OCI-LY7 (cell line): ENCODE data around the gene CD81. TPM values are rescaled to one million over a fixed set of nuclear protein-coding genes. Genes with fewer than 3 reads are reported as not detected.

Experiments used
- BruUV-seq: library from RNA; stranded (reverse); fragments of 400-500 nt; replicated peaks from 2 replicates; lab custom pipeline; 2021; lab: Mats Ljungman, UMichigan
- CTCF ChIA-PET: fragments of 300-600 bp; sonication (Branson Sonifier 250); formaldehyde crosslinking; loops from one replicate; lab custom pipeline; 2022; ENCODE audit warnings: antibody characterized with exemption; ENCODE audit not compliant: unreplicated experiment; lab: Charles Lee
- POLR2A ChIA-PET: fragments of 300-600 bp; sonication (Branson Sonifier 250); formaldehyde crosslinking; loops from one replicate; lab custom pipeline; 2022; ENCODE audit warnings: antibody characterized with exemption; lab: Charles Lee
- DNase-seq: peaks from one replicate; pipeline ENCODE4 v3.0.0-alpha.2; 2015; ENCODE audit warnings: low spot score
- H2AFZ ChIP-seq: fragments of 200-600 bp; sonication (generic), shearing (Covaris generic); 2 replicates; pipeline ENCODE4 v1.6.1; 2014; ENCODE audit warnings: mild to moderate bottlenecking, antibody characterized with exemption, low read length, moderate library complexity
- H3K27ac ChIP-seq: fragments of 200-600 bp; sonication (generic); 2 replicates; pipeline ENCODE4 v1.5.1; 2014; ENCODE audit warnings: mixed run types, low read depth, mild to moderate bottlenecking, moderate library complexity, low read length, inconsistent platforms; ENCODE audit not compliant: poor library complexity, severe bottlenecking
- H3K36me3 ChIP-seq: fragments of 200-600 bp; sonication (generic); 2 replicates; pipeline ENCODE4 v1.6.1; 2014; ENCODE audit warnings: mild to moderate bottlenecking, antibody characterized with exemption, low read length, moderate library complexity, mixed read lengths; ENCODE audit not compliant: insufficient read depth
- H3K4me1 ChIP-seq: fragments of 200-600 bp; sonication (generic); 2 replicates; pipeline ENCODE4 v1.5.1; 2014; ENCODE audit warnings: mild to moderate bottlenecking, low read length; ENCODE audit not compliant: insufficient read depth, poor library complexity, severe bottlenecking
- H3K4me2 ChIP-seq: fragments of 200-600 bp; sonication (generic); 2 replicates; pipeline ENCODE4 v1.6.1; 2014; ENCODE audit warnings: mild to moderate bottlenecking, low read length
- H3K4me3 ChIP-seq: fragments of 200-600 bp; sonication (generic); 2 replicates; pipeline ENCODE4 v1.5.1; 2014; ENCODE audit warnings: mild to moderate bottlenecking, low read depth, low read length; ENCODE audit not compliant: poor library complexity, severe bottlenecking
- H3K79me2 ChIP-seq: fragments of 200-600 bp; sonication (generic); 2 replicates; pipeline ENCODE4 v1.6.1; 2016; ENCODE audit warnings: low read depth, mild to moderate bottlenecking, low read length, moderate library complexity, mixed read lengths; ENCODE audit not compliant: insufficient read depth
- H3K9me2 ChIP-seq: fragments of 200-600 bp; sonication (generic); 2 replicates; pipeline ENCODE4 v1.6.1; 2016; ENCODE audit warnings: mild to moderate bottlenecking, low read length, mixed read lengths; ENCODE audit not compliant: insufficient read depth
- H3K9me3 ChIP-seq: fragments of 200-600 bp; sonication (generic); 2 replicates; pipeline ENCODE4 v1.6.1; 2014; ENCODE audit warnings: mild to moderate bottlenecking, mixed run types, low read length, mixed read lengths
- H4K20me1 ChIP-seq: fragments of 200-600 bp; sonication (generic); 2 replicates; pipeline ENCODE4 v1.6.1; 2014; ENCODE audit warnings: mild to moderate bottlenecking, antibody characterized with exemption, low read length, moderate library complexity, mixed read lengths; ENCODE audit not compliant: insufficient read depth
- EZH2phosphoT487 ChIP-seq: fragments of 200-600 bp; sonication (generic); IDR thresholded peaks from 2 replicates; pipeline ENCODE4 v1.6.1; 2018; ENCODE audit warnings: low read depth, borderline replicate concordance, mild to moderate bottlenecking, mixed run types, antibody characterized with exemption, low read length, moderate library complexity, mixed read lengths
- intact Hi-C: fragments of 100-400 bp; cut with micrococcal nuclease; formaldehyde crosslinking; loops from one replicate; pipeline ENCODE4 v1.10.0; 2022; ENCODE audit not compliant: unreplicated experiment
- total RNA-seq, 2 experiments: library from RNA; depleted of rRNA in 1 of 2; stranded (reverse); fragments of >200 nt in 1 of 2; shearing (Covaris generic) in 1 of 2; gene quantifications; 2 replicates each; pipeline ENCODE4 v1.2.3, GENCODE V29; 2014 to 2022
- TF ChIP-seq, protein P1 (sequence below): fragments of 200-600 bp; sonication (generic); conservative IDR thresholded peaks from 2 replicates; pipeline ENCODE4 v1.5.1; 2014; ENCODE audit warnings: mild to moderate bottlenecking, antibody characterized with exemption, low read length, moderate library complexity, mixed read lengths

CD81 gene
- total RNA-seq, 2 experiments from 2014 or later: 290 to 343 TPM

DNA sequence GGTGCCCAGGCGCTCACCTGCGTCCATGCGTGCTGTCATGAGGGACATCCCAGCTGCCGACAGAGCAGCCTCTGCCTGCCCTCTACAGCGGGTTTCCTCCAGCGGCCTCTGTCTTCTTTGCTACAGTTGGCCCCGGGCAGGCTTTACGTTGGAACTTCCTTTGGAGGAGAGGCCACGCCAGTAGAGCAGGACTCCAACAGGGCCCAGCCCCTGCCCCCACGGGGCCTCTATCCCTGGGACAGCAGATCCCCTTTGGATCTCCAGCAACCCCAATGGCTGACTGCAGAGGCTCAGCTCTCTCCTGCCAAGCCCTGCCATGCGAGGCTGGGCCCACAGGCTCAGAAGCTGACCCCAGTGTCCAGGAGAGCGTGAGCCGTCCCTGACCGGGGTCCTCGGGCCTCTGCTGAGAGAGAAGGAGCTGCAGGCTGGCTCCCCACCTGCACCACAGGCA lies 55.1 kb downstream of the CD81 start:
- BruUV-seq: no TSS peak
- CTCF ChIA-PET: no interaction called here

DNA sequence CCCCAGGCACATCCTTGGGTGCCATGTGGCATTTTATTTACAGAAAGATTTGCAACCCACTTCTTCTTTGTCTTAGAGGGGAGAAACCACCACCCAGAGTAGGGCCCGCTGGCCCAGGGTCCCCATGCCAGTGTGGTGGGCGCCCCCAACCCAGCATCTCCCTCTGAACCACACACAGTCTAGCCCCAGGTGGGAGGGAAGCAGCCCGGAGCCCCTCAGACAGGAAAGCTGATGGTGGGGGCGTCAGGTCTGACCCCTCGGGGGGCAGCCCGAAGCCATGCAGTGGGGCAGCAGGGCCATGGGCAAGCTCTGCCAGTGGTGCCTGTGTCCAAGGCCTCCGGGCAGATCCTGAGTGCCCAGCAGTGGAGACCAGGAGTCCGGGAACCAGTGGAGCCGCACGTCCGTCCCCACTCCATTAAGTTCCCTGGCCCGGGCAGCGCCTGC lies 55.5 kb downstream of the CD81 start:
- no peak for DNase-seq
- no peak overlapping the region for H2AFZ ChIP-seq
- TF ChIP-seq, protein P1, sequence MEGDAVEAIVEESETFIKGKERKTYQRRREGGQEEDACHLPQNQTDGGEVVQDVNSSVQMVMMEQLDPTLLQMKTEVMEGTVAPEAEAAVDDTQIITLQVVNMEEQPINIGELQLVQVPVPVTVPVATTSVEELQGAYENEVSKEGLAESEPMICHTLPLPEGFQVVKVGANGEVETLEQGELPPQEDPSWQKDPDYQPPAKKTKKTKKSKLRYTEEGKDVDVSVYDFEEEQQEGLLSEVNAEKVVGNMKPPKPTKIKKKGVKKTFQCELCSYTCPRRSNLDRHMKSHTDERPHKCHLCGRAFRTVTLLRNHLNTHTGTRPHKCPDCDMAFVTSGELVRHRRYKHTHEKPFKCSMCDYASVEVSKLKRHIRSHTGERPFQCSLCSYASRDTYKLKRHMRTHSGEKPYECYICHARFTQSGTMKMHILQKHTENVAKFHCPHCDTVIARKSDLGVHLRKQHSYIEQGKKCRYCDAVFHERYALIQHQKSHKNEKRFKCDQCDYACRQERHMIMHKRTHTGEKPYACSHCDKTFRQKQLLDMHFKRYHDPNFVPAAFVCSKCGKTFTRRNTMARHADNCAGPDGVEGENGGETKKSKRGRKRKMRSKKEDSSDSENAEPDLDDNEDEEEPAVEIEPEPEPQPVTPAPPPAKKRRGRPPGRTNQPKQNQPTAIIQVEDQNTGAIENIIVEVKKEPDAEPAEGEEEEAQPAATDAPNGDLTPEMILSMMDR: no peak
- no peak for TF ChIP-seq EZH2phosphoT487
- no peaks in the 10 kb centered on the region for H3K9me3 ChIP-seq
- no peak overlapping the region for H3K27ac ChIP-seq
- H3K79me2 ChIP-seq: no peaks in the 10 kb centered on the region
- no peaks in the 10 kb centered on the region for H3K4me1 ChIP-seq
- no peak overlapping the region for H3K4me2 ChIP-seq
- BruUV-seq: no TSS peak
- POLR2A ChIA-PET: no interaction called here
- no peaks in the 10 kb centered on the region for H4K20me1 ChIP-seq
- CTCF ChIA-PET: no interaction called here
- intact Hi-C loops: no loop called here
- no peak overlapping the region for H3K4me3 ChIP-seq
- H3K9me2 ChIP-seq: no peaks in the 10 kb centered on the region
- no peaks in the 10 kb centered on the region for H3K36me3 ChIP-seq

More for the DNA sequence above, 55.1 kb downstream of the CD81 start:
- H3K36me3 ChIP-seq: no peaks in the 10 kb centered on the region
- H3K79me2 ChIP-seq: no peaks in the 10 kb centered on the region
- intact Hi-C loops: no loop called here
- H3K9me3 ChIP-seq: no peaks in the 10 kb centered on the region
- POLR2A ChIA-PET: no interaction called here
- no peak overlapping the region for H3K4me3 ChIP-seq
- no peak overlapping the region for H2AFZ ChIP-seq
- no peaks in the 10 kb centered on the region for H3K9me2 ChIP-seq
- no peak for TF ChIP-seq EZH2phosphoT487
- TF ChIP-seq, protein P1: no peak
- no peaks in the 10 kb centered on the region for H3K4me1 ChIP-seq
- no peak for DNase-seq
- no peak overlapping the region for H3K4me2 ChIP-seq
- H4K20me1 ChIP-seq: no peaks in the 10 kb centered on the region
- no peak overlapping the region for H3K27ac ChIP-seq

DNA sequence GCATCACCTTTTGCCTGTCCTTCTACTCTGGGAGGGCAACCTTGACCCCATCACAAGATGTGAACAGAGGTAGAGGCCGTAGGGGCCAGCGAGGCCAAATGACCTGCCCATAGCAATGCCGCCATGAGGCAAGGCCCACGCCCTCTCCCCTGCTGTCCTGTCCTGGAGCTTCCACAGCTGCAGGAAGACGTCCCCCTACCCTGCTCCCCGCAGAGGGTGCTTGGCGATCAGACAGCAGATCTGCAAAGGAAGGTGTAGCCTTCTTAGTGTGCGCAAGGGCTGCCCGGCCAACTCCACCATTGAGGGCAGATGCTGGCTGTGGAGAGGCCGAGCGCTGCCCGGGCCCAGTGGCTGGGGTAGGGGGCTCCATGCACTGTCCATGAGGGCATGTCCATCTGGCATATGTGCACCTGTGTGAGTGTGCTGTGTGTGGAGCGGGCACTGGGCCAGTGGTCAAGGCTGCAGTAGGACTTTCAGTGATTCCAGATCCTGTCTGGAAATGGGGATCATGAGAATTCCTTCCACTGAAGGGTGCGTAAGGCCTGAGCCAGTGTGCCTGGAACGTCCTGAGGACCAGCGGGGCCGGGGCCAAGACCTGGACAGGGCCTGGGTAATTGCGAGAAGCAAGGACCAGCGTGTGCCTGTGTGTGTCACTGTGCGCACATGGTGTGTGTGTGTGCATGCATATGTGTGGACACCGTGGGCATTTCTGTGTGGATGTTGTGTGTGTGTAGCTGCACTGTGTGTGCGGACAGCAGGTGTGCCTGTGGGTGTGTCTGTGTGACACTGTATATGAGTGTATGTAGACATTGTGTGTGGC lies 56.2 kb downstream of the CD81 start:
- no peaks in the 10 kb centered on the region for H3K9me3 ChIP-seq
- no peak for DNase-seq
- H3K9me2 ChIP-seq: no peaks in the 10 kb centered on the region
- H3K36me3 ChIP-seq: no peaks in the 10 kb centered on the region
- BruUV-seq: no TSS peak
- TF ChIP-seq EZH2phosphoT487: no peak
- TF ChIP-seq, protein P1: no peak
- ChIA-PET POLR2A (no interaction called here), CTCF (no interaction called here)
- no peaks in the 10 kb centered on the region for H3K79me2 ChIP-seq
- intact Hi-C loops: no loop called here
- no peaks in the 10 kb centered on the region for H3K4me1 ChIP-seq
- no peak overlapping the region for H2AFZ ChIP-seq
- no peaks in the 10 kb centered on the region for H4K20me1 ChIP-seq
- no peak overlapping the region for H3K27ac ChIP-seq
- no peak overlapping the region for H3K4me3 ChIP-seq
- no peak overlapping the region for H3K4me2 ChIP-seq
